SK-N-MC (cell line): ENCODE results near the gene SGF29.
"Not testable (repeated sequence)": the region's sequence is repeated elsewhere in the genome, so short reads cannot be mapped to it uniquely, and the experiment has no call there.

Experiments used
- DNase-seq: peaks from one replicate; pipeline ENCODE4 v3.0.0-alpha.2; 2011; ENCODE audit warnings: low read depth, low spot score
- H3K27ac ChIP-seq: fragments of 200-600 bp; sonication (generic); 2 replicates; pipeline ENCODE4 v1.5.1; 2016; ENCODE audit warnings: mixed run types
- H3K36me3 ChIP-seq: fragments of 200-600 bp; sonication (generic); 2 replicates; pipeline ENCODE4 v1.6.1; 2017; ENCODE audit warnings: antibody characterized with exemption, low read length, mixed read lengths; ENCODE audit not compliant: insufficient read depth
- H3K4me3 ChIP-seq: fragments of 200-600 bp; sonication (generic); 2 replicates; pipeline ENCODE4 v1.5.1; 2016
- H3K9ac ChIP-seq: fragments of 200-600 bp; sonication (generic); 2 replicates; pipeline ENCODE4 v1.8.0; 2017; ENCODE audit warnings: mixed run types, mixed read lengths; ENCODE audit not compliant: insufficient read length
- H3K9me3 ChIP-seq: fragments of 200-600 bp; sonication (generic); 2 replicates; pipeline ENCODE4 v1.6.1; 2017; ENCODE audit warnings: low read depth, mild to moderate bottlenecking, antibody characterized with exemption, low read length, moderate library complexity, mixed read lengths
- EZH2 ChIP-seq: fragments of 200-600 bp; sonication (generic); IDR thresholded peaks from one replicate; pipeline ENCODE4 v1.6.1; 2017; ENCODE audit warnings: antibody characterized with exemption
- FOXP2 ChIP-seq: optimal IDR thresholded peaks from 2 replicates; pipeline ENCODE3; 2011; ENCODE audit warnings: mild to moderate bottlenecking, moderate library complexity; ENCODE audit not compliant: insufficient read depth; ENCODE audit errors: extremely low read length, control extremely low read depth
- POLR2AphosphoS5 ChIP-seq: IDR thresholded peaks from 2 replicates; pipeline ENCODE4 v1.6.1; 2012; ENCODE audit warnings: mild to moderate bottlenecking, low read depth, low read length, borderline replicate concordance

Gene SGF29

DNA sequence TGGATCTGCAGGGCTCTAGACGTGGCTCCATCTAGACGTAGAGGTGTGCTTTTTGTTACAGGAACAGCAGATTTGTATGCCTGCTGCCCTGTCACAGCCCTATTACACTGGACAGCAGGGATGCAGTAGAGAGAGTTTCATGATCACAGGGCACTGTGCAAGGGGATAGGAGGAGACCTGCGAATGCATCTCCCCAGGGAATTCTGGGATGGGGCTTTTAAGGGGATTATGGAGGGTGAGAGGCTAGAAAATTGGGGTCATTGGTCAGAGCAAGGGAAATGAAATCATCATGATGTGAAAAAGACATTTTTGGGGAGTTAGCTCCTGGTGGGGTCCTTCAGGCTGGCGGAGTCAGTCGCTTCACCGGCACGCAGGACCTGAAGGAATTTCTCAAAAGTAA is 11.1 kb upstream of the SGF29 start:
- H3K27ac ChIP-seq = no peak overlapping the region
- H3K4me3 ChIP-seq = no peak overlapping the region
- H3K9ac ChIP-seq = no peak overlapping the region
- no peaks in the 10 kb centered on the region for H3K36me3 ChIP-seq
- no peaks in the 10 kb centered on the region for H3K9me3 ChIP-seq
- no peak for DNase-seq
- no peak for TF ChIP-seq POLR2AphosphoS5
- no peak for TF ChIP-seq FOXP2
- no peak for TF ChIP-seq EZH2

GRCh38 chr16:28543072-28543471 is 10.6 kb upstream of the SGF29 start:
- no peaks in the 10 kb centered on the region for H3K9me3 ChIP-seq
- no peaks in the 10 kb centered on the region for H3K36me3 ChIP-seq
- H3K9ac ChIP-seq = no peak overlapping the region
- H3K4me3 ChIP-seq = no peak overlapping the region
- H3K27ac ChIP-seq = no peak overlapping the region
- DNase-seq = no peak
- TF ChIP-seq EZH2 = no peak
- TF ChIP-seq POLR2AphosphoS5 = no peak
- TF ChIP-seq FOXP2 = no peak

DNA sequence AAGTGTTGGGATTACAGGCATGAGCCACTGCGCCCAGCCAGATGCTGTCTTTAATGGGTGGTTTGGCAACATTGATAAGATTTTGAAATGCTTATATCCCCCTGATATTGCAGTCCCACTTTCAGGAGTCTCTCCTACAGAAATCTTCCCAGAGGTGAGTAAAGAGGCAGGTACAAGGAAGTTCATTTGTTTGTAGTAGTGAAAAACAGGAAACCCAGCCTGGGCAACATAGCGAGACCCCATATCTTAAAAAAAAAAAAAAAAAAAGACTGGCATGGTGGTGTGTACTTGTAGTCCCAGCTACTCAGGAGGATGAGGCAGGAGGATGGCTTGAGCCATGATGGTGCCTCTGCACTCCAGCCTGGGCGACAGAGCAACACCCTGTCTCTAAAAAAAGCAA is 8.7 kb upstream of the SGF29 start:
- no peaks in the 10 kb centered on the region for H3K9me3 ChIP-seq
- no peaks in the 10 kb centered on the region for H3K36me3 ChIP-seq
- TF ChIP-seq EZH2 = no peak
- no peak for TF ChIP-seq FOXP2
- TF ChIP-seq POLR2AphosphoS5 = no peak
- H3K27ac ChIP-seq = no peak overlapping the region
- no peak overlapping the region for H3K9ac ChIP-seq
- DNase-seq = no peak
- H3K4me3 ChIP-seq = no peak overlapping the region

DNA sequence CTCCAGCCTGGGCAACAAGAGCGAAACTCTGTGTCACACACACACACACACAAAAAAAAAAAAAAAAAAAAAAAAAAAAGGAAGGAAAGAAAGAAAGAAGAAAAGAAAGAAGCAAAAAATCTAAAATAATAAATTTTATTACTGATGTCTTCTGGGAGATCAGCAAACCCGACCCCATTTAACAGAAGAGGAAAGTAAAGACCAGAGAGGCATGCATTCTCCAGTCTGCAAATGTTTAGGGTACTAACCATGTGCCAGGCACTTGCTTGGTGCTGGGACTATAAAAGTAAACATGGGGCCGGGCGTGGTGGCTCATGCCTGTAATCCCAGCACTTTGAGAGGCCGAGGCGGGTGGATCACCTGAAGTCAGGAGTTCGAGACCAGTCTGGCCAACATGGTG is 7.8 kb upstream of the SGF29 start:
- H3K9ac ChIP-seq, H3K27ac ChIP-seq, H3K9me3 ChIP-seq, H3K4me3 ChIP-seq, H3K36me3 ChIP-seq, DNase-seq: not testable (repeated sequence)

GRCh38 chr16:28546626-28547025 is 7.1 kb upstream of the SGF29 start:
- TF ChIP-seq POLR2AphosphoS5 = no peak
- no peak for TF ChIP-seq EZH2
- TF ChIP-seq FOXP2 = no peak
- no peaks in the 10 kb centered on the region for H3K9me3 ChIP-seq
- H3K4me3 ChIP-seq = no peak overlapping the region
- DNase-seq = no peak
- H3K27ac ChIP-seq = no peak overlapping the region
- H3K36me3 ChIP-seq = no peaks in the 10 kb centered on the region
- H3K9ac ChIP-seq = no peak overlapping the region

GRCh38 chr16:28548306-28548802 is 5.4 kb upstream of the SGF29 start:
- Histone ChIP-seq H3K9ac (no peak overlapping the region), H3K4me3 (no peak overlapping the region), H3K27ac (no peak overlapping the region), H3K36me3 (no peaks in the 10 kb centered on the region), H3K9me3 (no peaks in the 10 kb centered on the region)
- TF ChIP-seq EZH2 (no peak), POLR2AphosphoS5 (no peak), FOXP2 (no peak)
- DNase-seq = no peak

DNA sequence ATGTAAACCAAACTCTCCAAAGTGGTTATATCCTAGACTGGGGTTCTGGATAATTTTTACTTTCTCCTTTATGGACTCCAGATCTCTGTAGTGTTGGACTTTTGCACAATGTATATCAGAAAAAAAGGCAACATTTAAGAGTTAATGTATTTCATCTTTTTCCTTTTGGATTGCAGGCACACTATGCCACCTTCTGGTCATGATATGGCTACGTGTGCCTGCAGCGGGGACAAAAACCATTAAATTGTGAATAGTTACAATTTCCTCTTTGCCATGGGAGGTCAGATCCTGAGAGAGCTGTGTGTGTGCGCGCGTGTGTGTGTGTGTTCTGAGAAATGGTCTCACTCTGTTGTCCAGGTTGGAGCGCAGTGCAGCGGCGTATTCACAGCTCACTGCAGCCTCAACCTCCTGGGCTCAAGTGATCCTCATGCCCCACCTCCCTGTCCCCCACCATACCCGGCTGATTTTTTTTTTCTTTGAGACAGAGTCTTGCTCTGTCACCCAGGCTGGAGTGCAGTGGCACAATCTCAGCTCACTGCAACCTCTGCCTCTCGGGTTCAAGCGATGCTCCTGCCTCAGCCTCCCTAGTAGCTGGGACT is 4.3 kb upstream of the SGF29 start:
- no peak for DNase-seq
- H3K27ac ChIP-seq = no peak overlapping the region
- no peaks in the 10 kb centered on the region for H3K36me3 ChIP-seq
- H3K9me3 ChIP-seq = no peaks in the 10 kb centered on the region
- no peak overlapping the region for H3K4me3 ChIP-seq
- TF ChIP-seq EZH2 (no peak), POLR2AphosphoS5 (no peak), FOXP2 (no peak)
- H3K9ac ChIP-seq = no peak overlapping the region

GRCh38 chr16:28554634-28555423 is 1.1 kb downstream of the SGF29 start:
- Histone ChIP-seq H3K9ac (peak overlapping the region; percentile 35), H3K36me3 (peaks cover 24% of the 10 kb centered on the region), H3K27ac (no peak overlapping the region), H3K4me3 (peak overlapping the region; percentile 97), H3K9me3 (no peaks in the 10 kb centered on the region)
- DNase-seq = no peak
- no peak for TF ChIP-seq POLR2AphosphoS5
- TF ChIP-seq EZH2 = no peak
- no peak for TF ChIP-seq FOXP2
